Choroid plexus epithelial cell (primary cell): ENCODE measurements around the gene C15orf61.
A peak's percentile ranks its signal among the peaks of the same experiment; 100 is the strongest.

Experiments used
- DNase-seq: peaks from one replicate; pipeline ENCODE4 v3.0.0-alpha.2; 2010; ENCODE audit warnings: low read depth
- H3K4me3 ChIP-seq: 2 replicates; pipeline ENCODE4 v1.5.1; 2011; ENCODE audit warnings: low read depth, mild to moderate bottlenecking, control low read depth, low read length, moderate library complexity
- TF ChIP-seq, protein P1 (sequence below): conservative IDR thresholded peaks from 2 replicates; pipeline ENCODE4 v1.5.1; 2011; ENCODE audit warnings: low read depth, mild to moderate bottlenecking, control low read depth, inconsistent platforms, low read length, moderate library complexity

C15orf61 gene

DNA sequence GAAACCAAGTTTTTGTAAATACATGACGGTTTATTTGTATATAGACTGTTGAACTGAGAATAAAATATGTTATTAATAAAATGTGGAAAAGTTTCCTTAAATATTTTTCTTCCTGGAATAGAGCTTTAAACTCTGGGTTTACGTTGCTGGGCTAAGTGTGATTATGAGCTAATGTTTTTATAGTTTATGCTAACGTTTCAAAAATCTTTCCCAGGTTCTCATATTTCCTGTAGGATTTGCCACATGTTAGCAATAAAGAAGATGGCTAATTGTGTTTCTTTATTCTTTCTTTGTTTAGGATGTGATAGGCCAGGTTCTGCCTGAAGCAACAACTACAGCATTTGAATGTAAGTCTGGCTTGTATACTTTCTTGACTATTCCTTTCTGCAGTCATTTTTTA, 28.8 kb downstream of the C15orf61 start:
- TF ChIP-seq, protein P1, sequence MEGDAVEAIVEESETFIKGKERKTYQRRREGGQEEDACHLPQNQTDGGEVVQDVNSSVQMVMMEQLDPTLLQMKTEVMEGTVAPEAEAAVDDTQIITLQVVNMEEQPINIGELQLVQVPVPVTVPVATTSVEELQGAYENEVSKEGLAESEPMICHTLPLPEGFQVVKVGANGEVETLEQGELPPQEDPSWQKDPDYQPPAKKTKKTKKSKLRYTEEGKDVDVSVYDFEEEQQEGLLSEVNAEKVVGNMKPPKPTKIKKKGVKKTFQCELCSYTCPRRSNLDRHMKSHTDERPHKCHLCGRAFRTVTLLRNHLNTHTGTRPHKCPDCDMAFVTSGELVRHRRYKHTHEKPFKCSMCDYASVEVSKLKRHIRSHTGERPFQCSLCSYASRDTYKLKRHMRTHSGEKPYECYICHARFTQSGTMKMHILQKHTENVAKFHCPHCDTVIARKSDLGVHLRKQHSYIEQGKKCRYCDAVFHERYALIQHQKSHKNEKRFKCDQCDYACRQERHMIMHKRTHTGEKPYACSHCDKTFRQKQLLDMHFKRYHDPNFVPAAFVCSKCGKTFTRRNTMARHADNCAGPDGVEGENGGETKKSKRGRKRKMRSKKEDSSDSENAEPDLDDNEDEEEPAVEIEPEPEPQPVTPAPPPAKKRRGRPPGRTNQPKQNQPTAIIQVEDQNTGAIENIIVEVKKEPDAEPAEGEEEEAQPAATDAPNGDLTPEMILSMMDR, result no peak
- no peak for DNase-seq
- no peak overlapping the region for H3K4me3 ChIP-seq

DNA sequence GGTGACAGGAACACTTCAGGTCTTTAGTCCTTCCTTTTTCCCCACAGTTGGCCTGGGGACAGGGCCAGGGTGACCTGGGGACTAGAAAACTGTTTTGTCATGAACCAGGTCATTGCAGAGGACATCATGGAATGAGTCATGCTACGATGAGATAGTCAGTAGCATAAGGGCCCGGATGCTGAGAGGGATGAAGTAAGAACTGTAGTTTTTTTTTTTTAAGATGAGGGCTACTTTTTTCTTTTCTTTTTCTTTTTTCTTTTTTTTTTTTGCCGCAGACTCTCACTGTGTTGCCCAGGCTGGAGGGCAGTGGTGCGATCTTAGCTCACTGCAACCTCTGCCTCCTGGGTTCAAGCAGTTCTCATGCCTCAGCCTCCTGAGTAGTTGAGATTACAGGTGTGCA, 29.6 kb downstream of the C15orf61 start:
- TF ChIP-seq, protein P1, result no peak
- peak; percentile 48 for DNase-seq
- no peak overlapping the region for H3K4me3 ChIP-seq

DNA sequence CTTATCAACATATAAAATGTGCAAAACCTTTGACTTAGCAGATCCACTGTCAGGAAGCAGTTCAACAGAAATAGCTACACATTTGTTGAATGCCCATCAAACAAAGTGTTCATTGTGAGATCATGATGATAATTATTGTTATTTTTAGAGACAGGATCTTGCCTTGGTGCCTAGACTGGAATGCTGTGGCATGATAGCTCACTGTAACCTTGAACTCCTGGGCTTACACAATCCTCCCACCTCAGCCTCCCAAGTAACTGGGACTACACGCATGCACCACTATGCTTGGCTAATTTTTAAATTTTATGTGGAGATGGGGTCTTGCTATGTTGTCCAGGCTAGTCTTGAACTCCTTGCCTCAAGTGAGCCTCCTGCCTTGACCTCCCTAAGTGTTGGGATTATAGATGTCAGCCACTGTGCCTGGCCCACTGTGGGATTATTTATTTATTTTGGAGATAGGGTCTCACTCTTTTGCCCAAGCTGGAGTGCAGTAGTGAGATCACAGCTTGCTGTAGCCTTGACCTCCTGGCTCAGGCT, 30.3 kb downstream of the C15orf61 start:
- TF ChIP-seq, protein P1, result no peak
- no peak for DNase-seq

DNA sequence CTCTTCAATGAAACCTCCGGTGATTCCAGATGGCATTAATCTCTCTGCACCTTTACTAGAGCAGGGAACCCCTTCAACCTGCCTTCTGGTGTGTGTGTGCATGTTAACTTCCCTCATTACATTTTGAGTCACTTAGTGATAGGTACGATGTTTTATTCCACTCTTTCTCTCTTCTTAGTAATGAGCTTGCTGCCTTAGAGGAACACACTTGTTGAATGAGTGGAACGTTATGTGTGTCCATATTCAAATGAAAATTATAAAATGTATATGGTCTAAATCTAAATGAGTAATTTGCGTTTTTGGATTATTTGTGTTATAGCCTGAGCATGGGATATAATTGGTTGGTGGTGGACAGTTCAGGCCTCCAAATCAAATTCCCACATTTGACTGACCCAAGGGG, 33.6 kb downstream of the C15orf61 start:
- TF ChIP-seq, protein P1, result no peak
- DNase-seq, result no peak
- H3K4me3 ChIP-seq, result no peak overlapping the region

More for the DNA sequence above, 30.3 kb downstream of the C15orf61 start:
- no peak overlapping the region for H3K4me3 ChIP-seq

DNA sequence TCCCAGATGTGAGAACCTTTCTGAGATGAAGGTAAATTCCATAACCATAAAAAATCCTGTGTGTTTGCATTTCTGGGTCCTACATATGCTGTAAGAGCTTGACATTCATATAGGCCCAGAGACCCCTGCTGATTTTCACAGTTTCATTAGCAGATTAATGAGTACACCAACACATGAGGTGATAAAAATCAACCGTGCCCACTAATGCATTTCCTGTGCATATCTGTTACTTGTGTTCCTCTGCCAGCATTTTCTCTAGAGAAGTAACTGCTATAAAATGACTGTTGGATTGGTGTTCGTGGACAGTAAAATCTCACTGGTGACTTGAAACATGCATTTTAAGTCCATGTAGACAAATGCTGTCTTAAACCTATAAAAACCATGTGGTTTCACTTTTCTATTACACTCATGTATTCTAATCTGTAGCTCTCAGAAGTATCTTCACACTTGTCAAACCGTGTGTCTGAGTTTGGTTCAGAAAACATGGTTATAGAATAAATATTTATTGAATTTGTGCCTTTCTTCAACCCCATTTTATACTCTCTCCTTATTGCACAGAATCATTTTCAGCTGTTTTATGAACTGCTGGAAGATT, 36.1 kb downstream of the C15orf61 start:
- no peak overlapping the region for H3K4me3 ChIP-seq
- DNase-seq, result no peak
- TF ChIP-seq, protein P1, result no peak

DNA sequence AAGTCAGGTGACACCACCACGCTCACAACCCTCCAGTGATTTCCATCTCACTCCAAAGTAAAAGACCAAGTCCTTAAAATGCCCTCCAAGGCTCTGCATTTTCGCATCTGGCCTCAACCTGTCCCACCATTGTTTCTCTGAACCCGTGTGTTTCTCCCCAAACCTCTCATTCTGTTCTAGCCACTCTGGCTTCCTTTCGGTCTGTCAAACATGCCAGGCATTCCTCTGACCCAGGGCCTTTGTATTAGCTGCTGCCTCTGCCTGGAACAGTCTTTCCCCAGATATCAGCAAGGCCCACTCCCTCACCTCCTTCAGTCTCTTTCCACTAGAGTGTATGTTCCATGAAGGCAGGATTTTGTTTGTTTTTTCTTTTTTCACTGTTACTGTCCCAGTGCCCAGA, 37.6 kb downstream of the C15orf61 start:
- H3K4me3 ChIP-seq, result no peak overlapping the region
- TF ChIP-seq, protein P1, result no peak

DNA sequence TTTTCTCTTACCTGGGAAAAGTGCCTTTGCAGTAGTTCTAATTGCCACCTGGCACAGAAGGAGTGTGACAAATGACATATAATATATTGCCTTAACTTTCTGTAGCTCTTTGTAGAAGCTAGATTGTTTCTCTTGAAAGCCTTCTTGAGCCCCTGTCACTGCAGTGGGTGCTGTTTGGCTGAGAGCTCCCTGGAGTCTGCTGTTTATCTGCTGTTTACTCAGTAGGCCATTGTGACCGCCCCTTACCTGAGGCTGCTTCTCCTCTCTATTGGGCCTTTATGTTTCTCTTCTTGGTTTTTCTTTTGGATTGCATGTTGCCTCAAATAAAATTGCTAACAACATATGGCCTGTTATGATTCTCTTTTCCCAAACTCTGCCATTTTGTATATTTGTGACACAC, 38.2 kb downstream of the C15orf61 start:
- DNase-seq, result no peak
- no peak overlapping the region for H3K4me3 ChIP-seq
- TF ChIP-seq, protein P1, result no peak

More for the DNA sequence above, 37.6 kb downstream of the C15orf61 start:
- DNase-seq, result no peak
